8988T (cell line): ENCODE measurements around the gene APBA2.

Source experiments
- DNase-seq: peaks from one replicate; pipeline ENCODE4 v3.0.0; 2011

Gene APBA2

DNA sequence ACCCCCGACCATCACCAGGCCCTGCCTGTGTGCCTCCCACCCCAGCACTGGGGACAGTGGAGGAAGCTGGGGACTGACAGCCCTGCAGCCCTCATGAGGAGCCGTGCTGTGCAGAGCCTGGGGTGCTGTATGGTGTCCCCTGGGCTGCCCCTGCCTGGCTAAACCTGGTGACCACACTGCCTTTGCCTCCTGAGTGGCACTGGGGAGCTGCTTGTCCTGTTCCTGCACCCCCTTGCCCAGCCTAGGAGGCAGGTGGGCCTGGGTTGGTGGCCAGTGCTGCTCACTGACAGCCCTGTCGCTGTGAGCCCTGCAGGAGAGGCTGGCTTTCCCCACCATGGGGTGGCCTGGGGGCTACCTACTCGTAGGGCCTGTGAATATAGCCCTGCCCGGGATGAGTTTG is 224.4 kb downstream of the APBA2 start:
- no peak for DNase-seq

DNA sequence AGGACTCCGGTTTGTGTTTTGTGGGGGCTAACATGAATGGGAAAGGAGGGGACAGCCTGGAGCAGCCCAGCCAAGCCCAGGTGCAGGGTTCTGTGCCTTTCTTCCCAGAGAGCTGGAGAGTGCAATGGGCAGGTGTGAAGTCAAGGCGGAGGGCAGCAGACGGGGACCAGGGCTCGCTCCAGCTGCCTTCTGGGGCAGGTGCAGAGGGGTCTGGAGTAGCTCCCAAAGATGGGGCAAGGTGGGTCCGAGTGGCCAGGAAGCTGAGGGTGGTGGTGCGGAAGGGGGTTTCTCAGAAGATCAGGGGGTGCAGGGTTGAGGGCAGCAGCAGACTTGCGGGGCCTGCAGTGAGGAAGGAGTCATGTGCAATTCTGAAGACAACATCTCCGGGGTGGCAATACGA is 225.0 kb downstream of the APBA2 start:
- no peak for DNase-seq

DNA sequence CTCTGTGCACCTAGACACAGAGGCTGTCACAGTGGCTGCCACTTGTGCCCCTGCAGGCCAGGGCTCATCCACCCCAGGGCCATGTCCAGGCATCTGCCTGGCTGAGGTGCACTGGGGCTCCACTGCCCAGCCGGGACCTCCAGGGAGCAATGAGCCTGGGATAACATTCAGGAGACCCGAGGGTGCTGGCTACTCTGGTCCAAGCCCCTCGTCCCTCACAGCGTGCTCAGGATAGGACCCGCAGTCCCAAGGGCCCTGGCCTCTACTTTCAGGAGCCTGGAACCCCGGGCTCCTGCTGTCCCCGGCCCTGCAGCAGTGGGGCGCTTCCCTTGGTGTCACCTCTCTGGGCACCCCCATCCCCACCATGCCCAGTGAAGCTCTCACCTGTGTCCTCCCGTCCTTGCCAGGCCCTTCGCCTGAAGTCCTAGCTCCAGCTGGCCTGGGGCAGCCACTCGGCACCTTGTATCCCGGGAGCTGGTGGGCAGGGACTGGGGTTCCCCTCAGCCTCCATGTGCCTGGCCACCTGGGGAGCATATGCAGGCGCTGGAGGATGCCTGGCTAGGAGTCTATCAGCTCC is 226.0 kb downstream of the APBA2 start:
- DNase-seq = no peak

DNA sequence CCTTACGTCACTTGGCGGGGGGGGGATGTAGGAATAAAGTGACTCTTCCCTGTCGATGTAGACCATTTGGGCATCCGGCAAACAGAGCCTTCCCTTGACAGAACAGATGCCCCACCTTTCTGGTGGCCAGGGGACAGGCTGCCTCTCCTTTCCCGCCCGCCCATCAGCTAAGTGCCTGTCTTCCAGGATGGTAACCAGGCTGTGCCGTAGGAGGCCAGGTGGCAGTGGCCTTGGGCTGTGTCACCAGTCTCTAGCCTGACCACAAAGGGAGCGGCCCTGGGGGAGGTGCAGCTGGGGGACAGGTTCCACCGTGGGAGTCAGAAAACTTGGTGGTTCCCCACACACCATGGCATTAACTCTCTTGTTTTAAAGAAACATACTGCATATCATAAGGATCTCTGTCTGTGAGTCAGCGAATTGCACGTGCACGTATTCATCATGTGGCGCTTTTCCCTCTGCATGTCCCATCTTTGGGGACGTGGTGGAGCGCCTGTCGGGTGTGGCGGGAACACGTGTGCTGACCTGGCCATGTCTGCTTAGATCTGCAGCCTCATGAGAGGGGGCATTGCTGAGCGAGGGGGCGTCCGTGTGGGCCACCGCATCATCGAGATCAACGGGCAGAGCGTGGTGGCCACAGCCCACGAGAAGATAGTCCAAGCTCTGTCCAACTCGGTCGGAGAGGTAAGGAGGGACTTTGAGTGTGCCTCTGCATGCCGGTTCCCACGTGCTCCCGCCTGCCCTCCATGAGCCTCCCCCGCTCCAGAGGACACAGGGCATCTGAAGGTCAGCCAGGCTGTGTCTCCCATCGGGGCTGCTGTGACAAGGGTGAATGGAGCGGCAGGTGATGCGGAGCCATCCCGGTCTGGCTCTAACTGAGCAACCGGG is 227.8 kb downstream of the APBA2 start:
- no peak for DNase-seq

DNA sequence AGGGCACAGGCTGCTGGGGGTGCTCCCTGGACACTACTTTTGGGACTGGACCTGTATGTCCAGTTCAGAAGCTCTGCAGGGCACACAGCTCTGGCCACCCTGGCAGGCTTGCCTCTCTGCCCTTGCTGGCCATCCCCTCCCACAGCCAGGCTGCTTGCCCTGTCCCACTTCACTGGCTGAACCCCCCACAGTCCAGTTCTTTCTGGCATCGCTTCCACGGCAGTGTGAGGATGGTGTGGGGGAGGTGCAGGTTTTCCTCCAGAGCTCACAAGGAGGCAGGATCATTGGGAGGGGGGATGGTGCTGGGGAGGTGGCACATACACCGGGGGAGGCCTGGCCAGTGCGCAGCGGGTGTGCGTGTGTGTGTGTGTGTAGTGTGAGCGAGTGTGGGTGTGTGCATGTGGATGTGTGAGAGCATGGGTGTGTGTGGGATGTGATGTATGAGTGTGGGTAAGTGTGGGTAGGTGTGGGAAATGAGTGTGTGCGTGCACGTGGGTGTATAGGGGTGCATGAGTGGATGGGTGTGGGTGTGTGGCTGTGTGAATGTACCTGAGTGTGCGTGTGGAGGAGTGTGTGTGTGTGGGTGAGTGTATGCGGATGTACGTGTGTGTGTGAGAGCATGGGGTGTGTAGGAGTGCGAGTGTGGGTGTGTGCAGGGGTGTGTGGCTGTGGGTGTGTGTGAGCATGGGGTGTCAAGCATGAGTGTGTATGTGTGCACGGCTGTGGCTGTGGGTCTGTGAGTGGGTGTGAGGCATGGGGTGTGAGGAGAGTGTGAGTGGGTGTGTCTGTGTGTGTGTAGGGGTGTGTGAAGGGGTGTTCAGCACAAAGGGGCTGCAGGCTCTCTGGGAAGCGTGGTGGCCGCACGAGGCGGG is 228.7 kb downstream of the APBA2 start:
- DNase-seq = no peak

DNA sequence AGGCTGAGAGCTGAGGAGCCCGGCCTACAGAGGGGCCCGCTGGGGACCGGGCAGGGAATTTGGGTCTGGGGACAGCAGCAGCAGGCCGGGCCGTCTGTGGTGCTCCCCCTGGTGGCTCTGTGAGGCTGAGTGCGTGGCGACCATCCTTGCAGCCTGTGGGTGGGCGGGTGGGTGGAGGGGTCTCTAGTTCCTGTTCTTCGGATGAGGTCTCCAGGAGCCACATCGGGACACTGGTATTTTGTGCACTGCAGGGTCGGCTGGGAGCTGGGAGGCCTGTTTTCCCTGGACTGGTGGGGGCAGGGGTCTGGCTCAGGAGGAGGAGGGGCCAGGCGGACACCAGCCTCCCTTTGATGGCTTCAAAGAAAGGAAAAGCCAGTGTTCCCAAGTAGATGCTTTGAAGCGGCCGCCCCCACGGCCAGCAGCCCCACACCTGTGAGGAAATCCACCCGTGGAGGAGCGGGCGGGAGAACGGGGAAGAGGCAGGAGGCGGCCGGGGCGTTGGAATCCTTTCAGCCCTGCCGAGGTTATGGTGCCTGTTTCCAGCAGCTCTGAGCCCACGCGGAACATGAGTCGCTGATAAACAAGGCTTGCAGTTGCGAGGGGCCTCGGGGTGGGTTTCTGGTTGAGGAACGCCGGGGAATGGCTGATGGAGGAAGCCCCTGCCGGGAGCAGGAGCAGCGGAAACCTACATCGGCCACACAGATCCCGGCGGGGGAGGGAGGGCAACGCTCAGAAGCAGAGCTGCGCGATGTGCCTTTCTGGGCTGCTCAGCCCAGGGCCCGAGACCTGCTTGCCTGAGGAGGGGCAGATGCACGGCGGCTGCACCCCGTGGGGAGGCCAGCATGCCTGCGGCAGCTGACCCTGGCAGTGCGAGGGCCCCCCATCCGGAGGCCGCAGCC is 229.6 kb downstream of the APBA2 start:
- peak; percentile 66 for DNase-seq

DNA sequence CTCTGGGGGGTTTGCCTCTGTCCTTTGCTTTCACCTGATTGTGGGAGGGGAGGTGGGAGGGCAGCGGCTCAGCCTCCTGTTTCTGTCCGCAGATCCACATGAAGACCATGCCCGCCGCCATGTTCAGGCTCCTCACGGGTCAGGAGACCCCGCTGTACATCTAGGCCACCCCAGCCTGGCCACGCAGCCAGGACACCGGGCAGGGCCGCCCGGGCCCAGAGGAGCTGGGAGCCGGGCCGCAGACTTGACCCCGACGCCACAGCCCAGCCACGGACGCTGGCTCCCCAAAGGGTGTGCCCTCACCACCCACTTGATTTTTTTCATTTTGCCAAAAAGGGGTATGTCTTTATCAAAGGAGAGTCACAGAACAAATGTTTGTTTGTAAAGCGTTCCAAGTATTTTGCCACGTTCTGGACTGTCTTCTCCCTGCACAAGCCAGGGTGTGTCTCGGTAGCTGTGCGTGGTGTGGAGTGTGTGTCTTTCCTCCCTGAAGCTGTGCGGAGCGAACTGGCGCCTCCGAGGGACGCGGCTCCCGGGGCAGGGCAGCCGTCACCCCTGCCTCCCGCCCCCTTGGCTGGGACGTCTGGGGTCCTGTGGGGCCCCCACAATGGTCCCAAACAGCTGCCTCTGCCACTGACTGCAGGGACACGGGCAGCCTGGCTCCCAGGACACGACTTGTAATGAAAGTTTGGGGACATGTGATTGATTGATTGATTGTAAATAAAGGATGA is 231.4 kb downstream of the APBA2 start:
- DNase-seq = no peak

DNA sequence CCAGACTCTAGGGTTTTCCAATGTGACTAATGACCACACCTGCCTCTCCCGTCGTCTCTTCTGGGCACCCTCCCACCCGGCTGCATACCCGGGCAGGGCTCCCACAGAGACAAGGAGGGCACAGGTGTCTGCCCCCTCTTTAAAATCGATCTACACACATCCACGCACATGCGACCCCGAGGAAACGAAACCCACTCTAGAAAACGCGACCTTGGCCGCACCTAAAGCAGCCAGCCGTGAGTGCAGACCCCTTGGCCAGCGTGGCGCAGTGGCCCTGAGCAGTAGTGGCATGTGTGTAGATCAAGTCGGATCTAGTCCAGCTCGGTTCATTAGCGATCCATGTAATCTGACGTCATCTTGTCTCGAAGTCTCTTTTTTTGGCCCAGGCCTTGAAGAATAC is 232.0 kb downstream of the APBA2 start:
- no peak for DNase-seq

DNA sequence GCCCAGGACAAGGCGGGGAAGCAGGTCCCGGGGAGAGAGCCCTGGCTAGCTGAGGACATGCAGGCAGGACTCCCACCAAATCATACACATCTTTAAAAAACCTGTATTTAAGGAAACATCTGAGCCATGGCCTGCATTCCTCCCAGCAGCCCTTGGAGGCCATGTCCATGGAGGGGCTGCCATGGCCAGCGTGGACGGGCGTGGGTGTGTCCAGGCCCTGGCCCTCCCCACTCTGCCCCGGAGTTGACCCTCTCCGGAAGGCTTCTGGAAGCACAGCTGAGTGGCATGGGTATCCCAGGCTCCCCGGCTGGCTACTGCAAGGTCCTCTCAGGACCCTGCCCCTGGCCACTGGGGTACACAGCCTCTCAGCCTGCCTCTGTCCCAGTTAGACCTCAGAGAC is 234.1 kb downstream of the APBA2 start:
- DNase-seq = no peak

DNA sequence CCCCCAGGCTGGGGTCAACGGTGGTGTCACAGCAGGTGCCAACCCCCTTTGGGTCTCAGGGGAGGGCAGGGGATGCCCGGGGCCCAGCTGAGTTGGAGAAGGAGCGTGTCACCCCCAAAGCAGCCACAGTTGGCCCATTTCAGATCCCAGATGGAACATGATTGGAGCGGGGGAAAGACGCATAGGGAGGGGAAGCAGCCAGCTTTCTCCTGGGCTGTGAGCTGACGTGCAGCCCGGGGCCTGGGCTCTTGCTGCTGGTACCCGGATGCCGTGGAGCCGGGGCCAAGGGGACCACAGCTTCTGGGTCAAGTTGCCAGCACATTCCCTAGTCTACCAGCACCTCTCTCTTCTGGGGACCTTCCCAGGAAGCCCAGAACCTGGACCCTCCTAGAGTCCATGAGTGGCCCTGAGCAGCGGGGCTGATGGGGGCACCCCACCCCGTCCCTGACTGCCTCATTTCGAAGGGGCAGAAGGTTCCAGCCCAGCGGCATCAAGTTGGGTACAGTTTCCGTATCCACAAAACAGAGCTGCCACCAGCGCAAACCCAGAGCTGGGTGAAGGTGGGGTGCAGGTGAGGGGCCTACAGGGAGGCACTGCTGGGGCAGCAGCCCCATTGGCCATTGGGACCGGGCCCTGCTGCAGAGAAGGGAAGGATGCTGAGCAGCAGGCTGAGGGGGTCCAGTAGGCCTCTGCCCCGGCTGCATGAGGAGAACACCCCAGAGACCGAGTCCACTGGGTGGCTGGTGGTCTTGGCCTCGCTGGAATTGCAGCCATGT is 235.0 kb downstream of the APBA2 start:
- no peak for DNase-seq

DNA sequence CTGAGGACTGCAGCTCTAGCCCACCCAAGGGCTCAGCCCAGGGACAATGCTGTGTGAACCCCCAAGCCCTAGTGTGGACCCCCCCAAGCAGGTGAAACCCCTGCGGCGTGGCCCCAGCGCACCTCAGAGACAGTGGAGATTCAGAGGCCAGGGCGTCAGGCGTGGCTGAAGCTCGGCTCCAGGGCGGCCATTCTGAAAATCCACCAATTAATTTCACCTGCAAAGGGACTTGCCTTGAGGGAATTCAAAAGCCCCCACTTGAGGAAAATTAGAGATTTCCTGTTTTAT is 235.5 kb downstream of the APBA2 start:
- no peak for DNase-seq

DNA sequence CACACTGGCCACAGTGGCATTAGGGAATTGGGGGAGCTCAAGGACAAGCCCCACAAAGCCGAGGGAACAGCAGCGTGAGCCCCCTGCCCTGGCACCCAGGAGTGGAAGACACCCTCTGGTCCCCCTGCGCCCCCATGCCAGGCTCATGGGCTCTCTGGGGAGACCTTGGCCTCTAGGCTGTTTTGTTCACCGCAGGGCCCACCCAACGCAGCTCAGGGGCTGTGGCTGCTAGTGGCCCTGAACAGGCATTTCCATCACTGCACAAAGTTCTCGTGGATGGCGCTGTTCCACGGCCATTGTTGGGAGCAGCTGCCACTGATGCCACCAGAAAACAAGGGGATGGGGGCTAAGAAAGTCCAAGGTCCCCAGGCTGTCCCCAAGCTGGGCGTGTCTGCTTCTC is 236.1 kb downstream of the APBA2 start:
- no peak for DNase-seq

DNA sequence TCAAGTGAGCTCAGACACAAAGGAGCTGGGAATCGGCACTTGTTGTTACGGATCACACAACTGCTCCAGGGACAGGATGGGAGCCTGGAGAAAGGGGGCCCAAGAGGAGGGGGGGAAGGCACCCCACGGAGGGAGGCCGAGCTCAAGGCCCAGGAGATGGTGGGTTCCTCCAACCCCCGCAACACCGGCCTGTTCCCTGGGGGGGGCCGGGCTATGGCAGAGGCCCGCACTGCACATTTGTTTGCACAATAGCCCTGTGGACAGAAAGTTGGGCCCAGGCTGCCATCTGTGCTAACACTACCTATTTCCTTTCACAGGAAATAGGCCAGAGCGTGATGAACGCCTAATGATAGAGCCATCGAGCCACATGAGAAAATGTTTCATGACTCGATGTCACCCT is 236.7 kb downstream of the APBA2 start:
- DNase-seq = no peak

DNA sequence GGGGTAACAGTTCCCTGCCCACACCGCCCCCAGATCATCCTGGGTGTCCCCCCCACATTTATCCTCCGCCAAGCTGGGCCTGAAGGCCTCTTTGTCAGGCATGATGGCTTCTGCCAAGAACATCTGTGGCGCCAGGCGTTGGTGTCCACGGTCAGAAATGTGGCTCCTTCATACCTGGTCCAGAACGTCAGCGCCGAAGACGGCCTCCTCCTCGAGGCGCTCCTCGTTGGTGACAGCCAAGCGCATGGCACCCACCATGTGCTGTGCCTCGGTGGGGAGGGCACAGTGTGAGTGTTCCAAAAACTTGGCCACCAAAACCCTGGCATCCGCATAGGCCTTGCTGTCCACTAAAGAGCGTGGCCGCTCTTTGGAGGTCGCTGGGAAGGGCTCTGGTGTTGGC is 237.4 kb downstream of the APBA2 start:
- DNase-seq = no peak

DNA sequence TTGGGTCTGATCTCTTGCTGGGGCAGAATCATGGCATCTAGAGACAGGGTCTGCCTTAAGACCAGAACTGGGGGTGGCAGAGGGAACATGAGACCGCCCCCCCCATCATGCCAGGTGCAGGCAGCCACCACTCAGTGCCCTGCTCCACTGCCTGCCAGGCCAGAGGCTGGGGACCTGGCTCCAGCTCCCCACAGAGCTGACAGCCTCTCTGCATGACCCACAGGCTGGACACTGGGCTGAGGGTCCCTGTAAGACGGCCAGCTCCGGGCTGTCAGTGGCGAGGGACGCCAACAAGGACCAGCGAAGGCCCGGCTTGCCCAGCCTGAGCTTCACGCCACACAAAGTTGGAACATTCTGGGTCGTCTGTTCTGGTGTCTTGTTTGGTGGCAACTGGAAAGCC is 238.2 kb downstream of the APBA2 start:
- DNase-seq = no peak

DNA sequence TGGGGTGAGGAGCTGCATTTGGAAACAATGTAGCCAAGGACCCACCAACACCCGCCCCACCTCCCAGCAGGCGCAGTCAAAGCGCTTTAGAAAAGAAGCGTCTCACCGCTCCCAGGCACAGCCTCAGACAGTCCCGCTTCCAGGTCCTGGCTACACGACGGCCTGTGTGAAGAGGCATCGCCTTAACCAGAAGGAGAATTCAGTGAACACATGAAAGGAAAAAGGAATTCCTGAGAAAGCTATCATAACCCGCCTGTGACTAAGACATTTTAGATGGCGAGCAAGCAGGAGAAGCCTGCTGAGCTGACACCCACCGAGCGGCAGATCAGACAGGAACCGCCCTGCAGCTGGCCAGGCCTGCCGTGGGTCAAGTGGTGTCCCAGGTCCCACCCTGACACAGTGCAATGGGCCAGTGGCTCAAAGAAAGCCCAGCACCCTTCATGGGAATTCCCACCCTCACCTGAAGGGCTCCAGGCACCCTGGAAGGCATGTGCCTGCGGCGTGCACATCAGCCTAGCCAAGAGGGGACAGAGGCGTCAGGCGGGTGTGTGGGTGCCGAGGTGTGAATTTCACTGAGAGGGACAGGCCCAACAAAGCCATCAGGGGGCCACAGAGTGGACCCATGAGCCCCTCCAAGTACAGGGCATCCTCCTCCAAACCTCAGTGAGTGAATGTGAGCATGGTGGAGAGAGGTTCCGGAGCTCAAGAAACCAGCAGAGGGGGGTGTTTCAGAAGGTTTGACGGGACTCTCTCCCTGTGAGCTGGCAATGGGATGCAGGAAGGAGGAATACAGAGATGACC is 239.0 kb downstream of the APBA2 start:
- peak; percentile 67 for DNase-seq

DNA sequence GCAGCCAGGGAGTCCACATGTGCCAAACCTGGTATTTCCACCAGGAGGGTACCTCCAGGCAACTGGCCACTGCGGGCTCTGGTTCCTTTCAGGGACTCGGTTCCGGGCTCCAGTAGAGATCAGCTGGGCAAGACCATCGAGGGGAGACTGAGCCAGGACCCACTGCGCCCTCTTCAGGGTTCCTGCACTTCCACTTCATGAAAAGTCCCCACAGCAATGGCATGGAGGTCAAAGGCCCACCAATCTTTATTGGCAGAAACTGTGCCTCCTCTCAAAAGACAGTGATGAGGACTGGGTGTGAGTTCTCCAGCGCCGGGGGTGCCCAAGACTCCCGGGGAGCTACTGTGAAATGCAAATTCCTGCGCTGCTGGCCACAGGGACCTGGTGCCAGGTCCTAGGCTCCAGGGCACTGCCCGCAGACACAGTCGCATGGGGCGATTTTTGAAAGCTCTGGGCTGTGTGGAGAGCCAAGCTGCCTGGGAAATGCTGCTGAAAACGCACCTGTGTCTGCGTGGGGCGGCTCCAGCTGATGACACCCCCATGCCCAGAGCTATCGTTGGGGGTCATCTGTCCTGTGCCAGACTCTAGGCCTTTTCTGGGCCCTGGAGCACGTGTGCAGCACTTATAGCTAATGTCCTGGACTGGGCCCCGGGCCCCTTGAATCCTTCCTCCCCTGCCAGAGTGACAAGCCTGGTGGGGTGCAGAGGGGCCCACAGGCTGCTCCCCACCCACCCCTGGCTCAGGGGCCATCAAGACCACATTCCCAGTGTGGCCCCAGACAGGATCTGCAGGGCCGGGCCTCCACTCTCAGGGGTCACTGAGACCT is 239.8 kb downstream of the APBA2 start:
- no peak for DNase-seq

DNA sequence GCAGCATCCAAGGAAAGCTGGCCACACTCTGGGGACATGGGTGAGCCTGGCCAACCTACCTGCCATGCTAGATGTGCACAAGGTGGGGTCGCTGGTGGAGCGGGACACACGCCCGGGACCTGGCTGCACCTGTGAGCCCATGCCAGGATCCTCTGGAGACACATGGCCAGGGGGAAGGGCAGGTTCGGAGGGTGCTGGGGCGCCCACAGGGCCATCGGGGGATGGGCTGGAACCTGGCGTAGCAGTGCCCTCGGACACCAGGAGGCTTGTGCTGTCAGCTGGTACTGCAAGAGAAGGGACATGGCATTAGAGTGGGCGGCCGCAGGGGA is 240.4 kb downstream of the APBA2 start:
- DNase-seq = no peak

DNA sequence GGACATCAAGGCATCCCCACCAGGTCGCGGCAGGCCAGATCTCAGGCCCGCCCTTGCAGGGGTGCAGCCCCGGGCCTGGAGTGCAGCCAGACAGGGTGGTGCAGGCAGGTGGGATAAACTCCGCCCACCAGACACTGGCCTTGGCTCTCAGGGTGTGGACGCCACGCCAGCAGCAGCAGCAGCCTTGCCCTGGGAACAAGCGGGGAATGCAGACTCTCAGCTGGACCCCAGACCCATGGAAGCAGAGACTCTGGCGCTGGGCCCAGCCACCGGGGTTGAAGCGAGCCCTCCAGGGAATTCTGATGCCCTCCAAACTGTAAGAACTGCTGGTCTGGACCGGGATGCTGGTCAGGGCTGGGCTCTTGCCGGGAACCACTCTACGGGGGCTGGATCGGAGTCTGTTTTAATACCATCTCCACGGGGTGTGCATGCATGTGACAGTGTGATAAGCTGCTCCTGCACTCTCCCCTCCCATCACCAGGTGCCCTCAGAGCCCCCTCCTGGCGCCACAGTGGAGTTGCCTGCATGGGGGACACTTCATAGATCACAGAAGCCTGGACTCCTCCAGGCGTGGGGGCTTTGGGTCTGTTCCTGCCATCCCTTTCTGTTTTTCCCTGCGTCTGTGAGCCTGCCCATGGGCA is 241.2 kb downstream of the APBA2 start:
- no peak for DNase-seq
